ENCODE results near the gene ZNF728.
"Not testable (repeated sequence)": the region's sequence is repeated elsewhere in the genome, so short reads cannot be mapped to it uniquely, and the experiment has no call there.

ZNF728 gene

DNA sequence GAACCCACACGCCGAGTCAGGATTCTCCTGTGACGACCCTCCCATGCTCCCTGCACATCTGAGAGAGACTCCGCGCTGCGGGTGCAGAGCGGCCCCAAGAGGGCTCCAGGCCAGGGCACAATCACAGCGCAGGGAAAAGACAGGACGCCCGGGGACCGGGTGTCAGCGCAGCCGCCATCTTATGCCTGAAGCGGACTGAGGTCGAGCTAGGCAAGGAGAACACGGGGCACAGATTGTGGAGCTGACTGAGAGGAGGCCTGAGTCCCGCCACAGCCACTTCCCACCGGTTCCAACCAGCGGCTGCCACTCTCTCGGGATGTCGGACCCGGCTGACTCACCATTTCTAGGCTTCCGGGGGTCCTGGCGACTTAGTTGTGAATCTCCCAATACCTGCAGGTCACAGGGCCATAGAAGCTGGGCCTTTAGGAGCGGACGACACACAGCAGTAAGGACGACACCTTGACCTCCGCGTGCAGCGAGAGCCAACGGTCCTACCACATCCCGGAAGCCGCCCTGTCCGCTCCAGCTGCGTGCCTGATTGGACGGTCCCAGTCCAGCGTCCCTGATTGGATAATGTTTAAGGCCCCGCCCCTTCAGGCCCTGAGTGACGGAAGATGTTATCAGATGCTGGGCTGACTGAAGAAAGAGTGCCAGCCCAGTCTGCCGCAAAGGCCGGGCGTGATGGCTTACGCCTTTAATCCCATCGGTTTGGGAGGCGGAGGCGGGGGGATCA, at the start of gene ZNF728:
ZNF728 (minus strand) TSS at position 487 of the 733 bp plus-strand sequence; CDS start at position 341, 146 bp downstream.
- DNase-seq (ENCODE audit: low read depth in 2 of 2): no peak

- DNase-seq (ENCODE audit: low read depth in 2 of 2): no peak
These were observed 49.4 kb upstream of the ZNF728 start for GRCh38 chr19:23052349-23052748.

DNA sequence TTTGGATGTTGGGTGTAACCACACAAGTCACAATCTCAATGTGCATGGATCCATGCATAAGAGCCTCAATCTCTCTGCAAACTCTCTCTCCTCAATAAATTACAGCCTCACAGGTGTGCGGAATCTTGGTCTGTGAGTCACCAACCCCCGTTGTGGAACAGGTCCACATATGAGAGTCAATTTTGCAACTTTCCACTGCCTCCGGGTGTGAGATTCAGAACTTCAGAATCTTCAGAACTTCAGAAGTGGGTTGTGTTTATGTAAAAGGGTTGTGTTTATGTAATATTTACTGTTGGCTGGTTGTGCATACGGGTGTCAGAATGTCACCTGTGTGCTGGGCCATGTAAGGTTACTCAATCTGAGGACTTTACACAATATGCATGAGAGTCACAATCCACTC, 46.3 kb upstream of the ZNF728 start:
- DNase-seq (ENCODE audit: low read depth in 2 of 2): no peak

DNA sequence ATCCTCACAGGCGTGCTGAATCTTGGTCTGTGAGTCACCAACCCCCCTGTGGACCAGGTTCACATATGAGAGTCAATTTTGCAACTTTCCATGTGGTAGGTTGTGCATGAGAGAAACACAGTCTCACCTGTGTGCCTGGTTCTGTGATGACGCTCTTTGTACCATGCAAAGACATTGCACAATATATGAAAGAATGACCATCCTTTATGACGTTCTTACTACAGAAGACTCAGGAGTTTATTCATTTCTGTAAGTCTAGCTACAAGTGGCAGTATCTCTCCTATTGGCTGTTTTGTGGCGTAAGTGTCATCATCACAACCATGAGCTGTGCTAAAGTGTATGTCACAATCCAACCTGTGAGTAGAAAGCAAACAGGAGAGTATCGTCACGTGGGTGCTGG, 43.8 kb upstream of the ZNF728 start:
- no peak for DNase-seq (ENCODE audit: low read depth in 2 of 2)

- DNase-seq (ENCODE audit: low read depth in 2 of 2): no peak
These were observed 30.7 kb upstream of the ZNF728 start for GRCh38 chr19:23033721-23034120.

DNA sequence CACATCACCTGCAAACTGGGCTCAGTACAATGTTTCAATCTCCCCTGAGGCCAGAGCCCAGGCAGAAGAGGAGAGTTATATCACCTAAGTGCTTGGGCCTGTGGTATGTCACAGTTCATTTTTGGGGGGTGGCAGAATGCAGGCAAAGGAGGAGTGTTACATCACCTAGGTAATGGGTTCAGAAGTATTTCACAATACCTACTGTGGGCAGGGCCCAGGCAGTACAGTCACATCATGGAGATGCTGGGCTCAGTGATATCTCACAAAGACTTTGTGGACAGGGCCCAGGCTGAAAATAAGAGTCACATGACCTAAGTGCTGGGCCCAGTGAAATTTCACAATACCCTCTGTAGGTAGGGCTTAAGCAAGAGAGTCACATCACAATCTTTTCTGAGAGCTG, 12.7 kb upstream of the ZNF728 start:
- DNase-seq (ENCODE audit: low read depth in 2 of 2): no peak

DNA sequence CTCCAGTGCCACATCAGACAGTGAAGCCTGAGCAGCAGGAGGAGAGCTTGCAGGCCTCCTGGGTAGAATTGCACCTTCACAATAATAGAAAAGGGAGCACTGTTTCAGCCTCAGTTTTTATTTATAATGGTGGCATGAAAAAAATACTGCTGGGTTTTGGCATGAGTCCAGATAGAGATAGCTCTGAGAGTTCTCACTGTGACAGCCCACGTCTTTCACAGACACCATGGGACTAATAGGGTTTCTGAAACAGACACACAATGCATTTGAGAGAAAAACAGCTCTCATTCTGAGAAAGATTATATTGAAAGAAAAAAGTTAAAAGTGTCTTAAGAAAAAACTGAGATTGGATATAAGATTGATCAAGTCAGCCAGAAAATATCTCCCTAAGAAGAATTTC, 8.0 kb downstream of the ZNF728 start:
- DNase-seq (ENCODE audit: low read depth in 2 of 2): not testable (repeated sequence)

GRCh38 chr19:22976248-22976647, 26.7 kb downstream of the ZNF728 start:
- DNase-seq (ENCODE audit: low read depth in 2 of 2): no peak

- not testable (repeated sequence) for DNase-seq (ENCODE audit: low read depth in 2 of 2)
These were observed 27.3 kb downstream of the ZNF728 start for GRCh38 chr19:22975546-22976136.

GRCh38 chr19:22945560-22945959, 57.4 kb downstream of the ZNF728 start:
- no peak for DNase-seq (ENCODE audit: low read depth in 2 of 2)

GRCh38 chr19:22935151-22935550, 67.8 kb downstream of the ZNF728 start:
- DNase-seq (ENCODE audit: low read depth in 2 of 2): no peak

DNA sequence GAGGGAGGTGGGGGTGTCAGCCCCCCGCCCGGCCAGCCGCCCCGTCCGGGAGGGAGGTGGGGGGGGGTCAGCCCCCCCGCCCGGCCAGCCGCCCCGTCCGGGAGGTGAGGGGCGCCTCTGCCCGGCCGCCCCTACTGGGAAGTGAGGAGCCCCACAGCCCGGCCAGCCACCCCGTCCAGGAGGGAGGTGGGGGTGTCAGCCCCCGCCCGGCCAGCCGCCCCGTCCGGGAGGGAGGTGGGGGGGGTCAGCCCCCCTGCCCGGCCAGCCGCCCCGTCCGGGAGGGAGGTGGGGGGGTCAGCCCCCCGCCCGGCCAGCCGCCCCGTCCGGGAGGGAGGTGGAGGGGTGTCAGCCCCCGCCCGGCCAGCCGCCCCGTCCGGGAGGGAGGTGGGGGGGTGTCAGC, 75.4 kb downstream of the ZNF728 start:
- not testable (repeated sequence) for DNase-seq (ENCODE audit: low read depth in 2 of 2)

GRCh38 chr19:22925181-22925580, 77.8 kb downstream of the ZNF728 start:
- not testable (repeated sequence) for DNase-seq (ENCODE audit: low read depth in 2 of 2)
